D721Med (cell line): ENCODE results near the gene SIGLEC7.

Experiments
- DNase-seq: peaks from one replicate; pipeline ENCODE4 v3.0.0; 2011; ENCODE audit warnings: low spot score; ENCODE audit not compliant: insufficient read length
- FAIRE-seq: peaks from 2 replicates; lab custom pipeline; 2011; peaks lifted over from hg19 to GRCh38; lab: Jason Lieb, UNC
- TF ChIP-seq, protein P1 (sequence below): IDR thresholded peaks from 2 replicates; pipeline ENCODE4 v1.5.1; 2012; ENCODE audit warnings: mild to moderate bottlenecking, control low read depth; ENCODE audit not compliant: insufficient read depth; ENCODE audit errors: missing control alignments

SIGLEC7 gene

DNA sequence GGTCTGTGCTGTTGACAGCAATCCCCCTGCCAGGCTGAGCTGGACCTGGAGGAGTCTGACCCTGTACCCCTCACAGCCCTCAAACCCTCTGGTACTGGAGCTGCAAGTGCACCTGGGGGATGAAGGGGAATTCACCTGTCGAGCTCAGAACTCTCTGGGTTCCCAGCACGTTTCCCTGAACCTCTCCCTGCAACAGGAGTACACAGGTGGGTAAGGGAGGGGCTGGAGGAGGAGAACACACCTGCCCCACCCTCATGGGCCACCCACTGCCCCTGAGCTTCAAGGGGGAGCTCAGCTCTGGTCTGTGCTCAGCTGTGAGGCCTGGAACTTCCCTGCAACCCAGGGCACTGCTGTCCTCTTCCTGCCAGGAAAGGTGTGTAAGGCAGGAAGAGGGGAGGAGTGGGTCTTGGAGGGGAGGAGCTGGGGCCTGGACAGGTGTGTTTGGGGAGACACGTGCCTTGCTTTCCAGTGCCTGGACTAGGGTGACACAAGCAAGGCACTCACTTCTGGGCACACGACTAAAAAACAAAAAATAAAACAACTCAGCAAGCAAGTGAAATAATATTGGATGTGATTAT, 3.9 kb downstream of the SIGLEC7 start:
- DNase-seq (no peak), FAIRE-seq (no peak)
- TF ChIP-seq, protein P1, sequence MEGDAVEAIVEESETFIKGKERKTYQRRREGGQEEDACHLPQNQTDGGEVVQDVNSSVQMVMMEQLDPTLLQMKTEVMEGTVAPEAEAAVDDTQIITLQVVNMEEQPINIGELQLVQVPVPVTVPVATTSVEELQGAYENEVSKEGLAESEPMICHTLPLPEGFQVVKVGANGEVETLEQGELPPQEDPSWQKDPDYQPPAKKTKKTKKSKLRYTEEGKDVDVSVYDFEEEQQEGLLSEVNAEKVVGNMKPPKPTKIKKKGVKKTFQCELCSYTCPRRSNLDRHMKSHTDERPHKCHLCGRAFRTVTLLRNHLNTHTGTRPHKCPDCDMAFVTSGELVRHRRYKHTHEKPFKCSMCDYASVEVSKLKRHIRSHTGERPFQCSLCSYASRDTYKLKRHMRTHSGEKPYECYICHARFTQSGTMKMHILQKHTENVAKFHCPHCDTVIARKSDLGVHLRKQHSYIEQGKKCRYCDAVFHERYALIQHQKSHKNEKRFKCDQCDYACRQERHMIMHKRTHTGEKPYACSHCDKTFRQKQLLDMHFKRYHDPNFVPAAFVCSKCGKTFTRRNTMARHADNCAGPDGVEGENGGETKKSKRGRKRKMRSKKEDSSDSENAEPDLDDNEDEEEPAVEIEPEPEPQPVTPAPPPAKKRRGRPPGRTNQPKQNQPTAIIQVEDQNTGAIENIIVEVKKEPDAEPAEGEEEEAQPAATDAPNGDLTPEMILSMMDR = no peak

DNA sequence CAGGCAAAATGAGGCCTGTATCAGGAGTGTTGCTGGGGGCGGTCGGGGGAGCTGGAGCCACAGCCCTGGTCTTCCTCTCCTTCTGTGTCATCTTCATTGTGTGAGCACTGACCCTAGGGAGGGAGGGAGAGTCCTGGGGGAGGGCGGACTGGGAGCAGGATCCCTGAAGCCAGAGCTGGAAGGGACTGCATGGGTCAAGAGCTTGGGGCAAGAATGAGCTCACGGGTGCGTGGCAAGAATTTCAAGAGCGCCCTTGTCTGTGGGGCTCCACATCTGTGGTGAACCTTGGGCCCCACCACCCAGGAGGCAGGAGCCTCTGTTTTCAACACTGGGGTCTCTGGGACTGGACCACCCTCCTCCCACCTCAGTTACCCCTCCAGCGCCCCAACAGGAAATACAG, 4.7 kb downstream of the SIGLEC7 start:
- TF ChIP-seq, protein P1 = no peak
- FAIRE-seq = no peak
- DNase-seq = no peak

DNA sequence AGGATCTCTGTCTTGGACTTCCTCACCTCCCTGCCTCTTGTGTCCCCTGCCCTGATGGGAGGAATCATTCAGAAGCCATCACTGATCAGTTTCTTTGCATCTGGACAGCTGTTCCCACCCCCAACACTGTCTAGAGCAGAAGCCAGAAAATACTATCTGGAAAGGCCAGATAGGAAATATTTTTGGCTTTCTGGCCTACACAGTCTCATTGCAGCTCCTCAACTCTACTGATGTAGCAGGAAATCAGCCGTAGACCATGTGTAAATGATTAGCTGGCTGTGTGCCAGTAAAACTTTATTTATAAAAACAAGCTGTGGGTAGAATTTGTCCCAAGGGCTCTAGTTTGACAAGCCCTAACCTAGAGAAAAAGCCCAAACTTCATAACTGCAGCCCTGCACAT, 5.6 kb downstream of the SIGLEC7 start:
- no peak for FAIRE-seq
- TF ChIP-seq, protein P1 = no peak
- no peak for DNase-seq

DNA sequence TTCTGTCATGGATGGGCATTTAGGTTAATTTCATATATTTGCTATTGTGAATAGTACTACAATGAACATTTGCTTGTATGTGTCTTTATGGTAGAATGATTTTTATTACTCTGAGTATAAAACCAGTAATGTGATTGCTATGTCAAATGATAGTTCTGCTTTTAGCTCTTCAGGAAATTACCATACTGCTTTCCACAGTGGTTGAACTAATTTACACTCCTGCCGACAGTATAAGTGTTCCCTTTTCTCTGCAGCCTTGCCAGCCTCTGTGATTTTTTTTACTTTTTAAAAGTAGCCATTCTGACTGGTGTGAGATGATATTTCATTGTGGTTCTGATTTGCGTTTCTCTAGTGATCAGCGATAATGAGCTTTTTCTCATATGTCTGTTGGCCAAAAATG, 6.5 kb downstream of the SIGLEC7 start:
- DNase-seq = no peak
- TF ChIP-seq, protein P1 = no peak
- no peak for FAIRE-seq

DNA sequence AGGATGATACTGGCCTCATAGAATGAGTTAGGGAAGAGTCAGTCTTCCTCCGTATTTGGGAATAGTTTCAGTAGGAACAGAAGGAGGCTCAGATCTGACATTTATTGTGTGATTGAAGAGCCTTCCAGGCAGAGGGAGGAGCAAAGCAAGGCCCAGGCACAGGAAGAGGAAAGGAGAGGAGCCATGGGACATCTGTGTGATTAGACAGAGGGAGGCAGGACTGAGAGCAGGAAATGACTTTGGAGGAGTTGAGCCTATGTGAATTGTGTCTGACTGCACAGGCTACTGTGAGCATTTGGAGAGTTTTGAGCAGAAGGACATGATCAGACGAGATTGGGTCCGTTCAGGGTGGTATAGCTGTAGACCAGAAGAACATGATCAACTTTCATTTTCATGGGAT, 8.5 kb downstream of the SIGLEC7 start:
- DNase-seq = no peak
- FAIRE-seq = no peak
- TF ChIP-seq, protein P1 = no peak

DNA sequence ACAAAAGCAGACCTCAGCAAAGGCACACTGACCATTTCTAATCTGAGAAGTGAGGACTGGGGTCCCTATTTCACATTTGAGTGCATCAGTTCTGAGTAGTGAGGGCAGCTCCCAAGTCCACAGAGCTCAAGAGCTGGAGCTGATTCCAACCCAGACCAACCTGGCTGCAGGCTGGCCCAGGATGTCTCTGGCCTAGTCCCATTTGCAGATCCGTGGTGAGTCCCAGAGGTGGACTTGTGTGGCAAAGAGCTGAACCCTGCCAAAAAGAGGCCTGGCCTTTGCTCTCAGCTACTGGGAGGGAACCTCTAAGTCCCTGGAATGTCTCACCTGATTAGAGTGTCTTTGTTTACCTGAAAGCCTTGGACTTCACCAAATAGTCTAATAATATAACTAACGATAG, 14.6 kb downstream of the SIGLEC7 start:
- TF ChIP-seq, protein P1 = no peak
- FAIRE-seq (no peak), DNase-seq (no peak)

DNA sequence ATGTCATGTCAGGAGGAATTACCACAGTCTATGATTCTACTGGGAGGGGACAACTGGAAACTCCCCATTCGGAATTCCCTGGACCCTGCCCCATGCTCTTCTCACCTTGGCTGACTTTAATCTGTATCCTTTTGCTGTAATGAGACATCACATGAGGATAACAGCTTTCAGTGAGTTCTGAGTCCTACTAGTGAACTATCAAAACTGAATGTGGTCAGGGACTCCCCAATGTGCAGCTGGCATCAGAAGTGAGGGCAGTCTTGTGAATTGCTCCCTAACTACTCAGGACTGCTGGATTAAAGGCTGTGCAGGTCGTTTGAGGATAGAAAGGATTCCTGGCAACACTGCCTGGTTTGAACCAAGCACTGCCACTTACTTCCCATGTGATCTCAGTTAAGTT, 15.2 kb downstream of the SIGLEC7 start:
- FAIRE-seq (no peak), DNase-seq (no peak)
- TF ChIP-seq, protein P1 = no peak
